HUES64 (cell line): ENCODE measurements around the gene RERE.

Source experiments
- H3K27ac ChIP-seq: 2 replicates; pipeline ENCODE4 v1.7.0; 2013; ENCODE audit warnings: low read depth, low read length, inconsistent platforms
- H3K27me3 ChIP-seq: 2 replicates; pipeline ENCODE4 v1.6.1; 2013; ENCODE audit warnings: mild to moderate bottlenecking, low read length; ENCODE audit not compliant: insufficient read depth
- H3K36me3 ChIP-seq: 2 replicates; pipeline ENCODE4 v1.6.1; 2013; ENCODE audit warnings: mild to moderate bottlenecking, low read length; ENCODE audit not compliant: insufficient read depth
- H3K4me1 ChIP-seq: 2 replicates; pipeline ENCODE4 v1.6.1; 2013; ENCODE audit warnings: mild to moderate bottlenecking, low read length, moderate library complexity; ENCODE audit not compliant: insufficient read depth
- H3K4me3 ChIP-seq: 2 replicates; pipeline ENCODE4 v1.5.1; 2013; ENCODE audit warnings: mild to moderate bottlenecking, low read length, moderate library complexity
- H3K9ac ChIP-seq: 2 replicates; pipeline ENCODE4 v1.6.1; 2013; ENCODE audit warnings: mild to moderate bottlenecking, low read depth, low read length
- H3K9me3 ChIP-seq: 2 replicates; pipeline ENCODE4 v1.6.1; 2013; ENCODE audit warnings: low read depth, low read length; ENCODE audit not compliant: insufficient read depth
- WGBS: fragments of 150-250, 120-280 bp; methylation state at CpG from one replicate; pipeline ENCODE4 v1.1.7; 2013; ENCODE audit warnings: missing lambda C conversion rate; 5-methylcytosine and 5-hydroxymethylcytosine counted together

The RERE gene

GRCh38 chr1:8465013-8465412 is 352.4 kb downstream of the RERE start:
- peaks cover 9% of the 10 kb centered on the region for H3K36me3 ChIP-seq
- no peak overlapping the region for H3K4me3 ChIP-seq
- peak overlapping the region; percentile 31 for H3K27ac ChIP-seq
- H3K9me3 ChIP-seq, result no peaks in the 10 kb centered on the region
- no peak overlapping the region for H3K9ac ChIP-seq
- no peaks in the 10 kb centered on the region for H3K27me3 ChIP-seq
- 87% methylated on average over 5 of the region's 5 CpGs for WGBS
- H3K4me1 ChIP-seq, result peaks cover 64% of the 10 kb centered on the region

- Histone ChIP-seq H3K36me3 (peaks cover 9% of the 10 kb centered on the region), H3K4me1 (peaks cover 64% of the 10 kb centered on the region)
These were observed 353.1 kb downstream of the RERE start for GRCh38 chr1:8464377-8464776.

GRCh38 chr1:8463144-8463927 is 354.1 kb downstream of the RERE start:
- Histone ChIP-seq H3K9me3 (no peaks in the 10 kb centered on the region), H3K27ac (peak overlapping the region; percentile 80), H3K27me3 (no peaks in the 10 kb centered on the region), H3K4me1 (peaks cover 75% of the 10 kb centered on the region), H3K9ac (0 out of 2 replicates have a peak overlapping the region, but pooled peaks have one; percentile 33), H3K36me3 (peaks cover 9% of the 10 kb centered on the region), H3K4me3 (no peak overlapping the region)
- 55% methylated on average over 8 of the region's 8 CpGs for WGBS

More at GRCh38 chr1:8464377-8464776, 353.1 kb downstream of the RERE start:
- no peak overlapping the region for H3K4me3 ChIP-seq
- 89% methylated on average over 4 of the region's 4 CpGs for WGBS
- peak overlapping the region; percentile 80 for H3K27ac ChIP-seq
- no peaks in the 10 kb centered on the region for H3K9me3 ChIP-seq
- H3K9ac ChIP-seq, result no peak overlapping the region; the same call in 1 of the 2 replicates
- no peaks in the 10 kb centered on the region for H3K27me3 ChIP-seq

DNA sequence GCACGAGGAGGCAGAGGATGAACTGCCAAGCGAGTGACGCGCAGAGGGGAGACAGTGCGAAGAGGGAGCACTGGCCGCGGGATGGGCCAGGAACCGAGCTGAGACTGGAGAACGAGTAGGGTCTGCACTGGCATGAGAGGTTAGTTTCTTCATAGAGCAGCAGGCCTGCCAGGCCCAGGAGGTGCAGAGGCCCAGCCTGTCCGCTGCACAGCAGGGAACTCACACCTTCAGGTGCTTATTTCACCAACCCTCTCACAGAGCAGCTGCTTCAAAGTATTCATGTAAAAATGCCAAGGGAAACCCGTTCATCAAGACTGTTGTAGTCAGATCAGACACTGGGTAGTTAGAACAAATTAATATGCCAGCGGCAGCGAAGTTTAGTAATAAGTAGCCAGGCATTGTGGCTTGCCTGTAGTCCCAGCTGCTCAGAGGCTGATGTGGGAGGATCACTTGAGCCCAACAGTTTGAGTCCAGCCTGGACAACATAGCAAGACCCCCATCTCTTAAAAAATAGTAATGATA is 355.0 kb downstream of the RERE start:
- Histone ChIP-seq H3K27me3 (no peaks in the 10 kb centered on the region), H3K9me3 (no peaks in the 10 kb centered on the region), H3K4me1 (peaks cover 84% of the 10 kb centered on the region), H3K36me3 (peaks cover 9% of the 10 kb centered on the region), H3K9ac (no peak overlapping the region), H3K27ac (peak overlapping the region; percentile 53), H3K4me3 (no peak overlapping the region)
- WGBS, result 85% methylated on average over 13 of the region's 13 CpGs

DNA sequence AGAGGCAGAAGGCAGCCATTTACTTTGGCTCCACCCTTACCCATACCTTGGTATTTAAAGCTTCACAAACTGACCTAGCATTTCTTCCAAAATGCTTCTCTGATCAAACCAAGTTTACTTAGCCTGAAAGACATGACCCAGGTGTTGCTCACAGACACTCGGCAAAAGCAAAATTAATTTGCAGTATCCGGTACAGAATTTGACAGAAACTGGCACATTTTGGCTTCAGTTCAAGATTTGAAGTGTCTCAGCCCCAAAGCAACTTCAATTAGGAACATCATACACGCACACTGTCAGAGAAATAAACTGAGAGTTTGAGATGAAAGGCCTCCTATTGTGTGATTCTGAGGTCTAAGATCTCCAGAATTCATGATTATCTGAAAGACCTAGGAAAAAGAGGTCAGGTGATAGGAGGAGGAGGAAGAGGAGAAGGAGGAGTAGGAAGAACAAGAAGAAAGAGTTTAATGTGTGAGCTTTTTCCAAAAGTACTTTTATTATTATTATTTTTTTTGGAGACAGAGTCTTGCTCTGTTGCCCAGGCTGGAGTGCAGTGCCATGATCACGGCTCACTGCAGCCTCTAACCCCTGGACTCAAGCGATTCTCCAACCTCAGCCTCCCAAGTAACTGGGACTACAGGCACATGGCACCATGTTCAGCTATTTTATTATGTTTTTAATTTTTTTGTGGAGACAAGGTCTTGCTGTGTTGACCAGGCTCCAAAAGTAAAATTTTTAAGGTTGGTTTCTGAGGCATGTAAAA is 355.9 kb downstream of the RERE start:
- H3K9me3 ChIP-seq, result no peaks in the 10 kb centered on the region
- peaks cover 87% of the 10 kb centered on the region for H3K4me1 ChIP-seq
- 96% methylated on average over 5 of the region's 5 CpGs for WGBS
- no peak overlapping the region for H3K4me3 ChIP-seq
- peak overlapping the region; percentile 76; the same call in 1 of the 2 replicates for H3K27ac ChIP-seq
- no peaks in the 10 kb centered on the region for H3K27me3 ChIP-seq
- H3K36me3 ChIP-seq, result peaks cover 9% of the 10 kb centered on the region
- H3K9ac ChIP-seq, result no peak overlapping the region

DNA sequence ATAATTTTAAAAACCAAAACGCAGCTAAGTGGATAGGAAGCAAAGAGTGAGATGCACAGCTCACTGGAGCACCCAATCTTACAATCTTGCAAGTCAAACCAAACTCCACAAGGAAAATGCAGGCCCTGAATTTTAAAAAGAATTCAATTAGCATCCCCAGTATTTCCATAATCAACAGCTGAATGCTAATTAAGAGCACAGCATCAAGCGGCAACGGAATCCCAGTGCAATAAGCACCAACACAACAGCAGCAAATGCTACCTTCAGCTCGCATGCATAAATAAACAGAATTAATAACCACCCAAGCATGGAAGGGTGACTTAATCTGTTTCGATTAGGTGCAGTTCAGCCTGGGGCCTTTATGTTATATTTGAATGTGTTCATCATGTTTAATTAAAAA is 356.7 kb downstream of the RERE start:
- peak overlapping the region; percentile 18; the same call in 1 of the 2 replicates for H3K4me3 ChIP-seq
- no peaks in the 10 kb centered on the region for H3K9me3 ChIP-seq
- peaks cover 85% of the 10 kb centered on the region for H3K4me1 ChIP-seq
- peak overlapping the region; percentile 76 for H3K27ac ChIP-seq
- H3K36me3 ChIP-seq, result peaks cover 9% of the 10 kb centered on the region
- peak overlapping the region; percentile 18 for H3K9ac ChIP-seq
- H3K27me3 ChIP-seq, result no peaks in the 10 kb centered on the region
- WGBS, result 29% methylated on average over 4 of the region's 5 CpGs

- Histone ChIP-seq H3K9ac (peak overlapping the region; percentile 58), H3K27ac (peak overlapping the region; percentile 76), H3K4me3 (peak overlapping the region; percentile 18), H3K36me3 (peaks cover 6% of the 10 kb centered on the region; the same call in 1 of the 2 replicates), H3K27me3 (no peaks in the 10 kb centered on the region), H3K9me3 (no peaks in the 10 kb centered on the region), H3K4me1 (peaks cover 78% of the 10 kb centered on the region)
- 21% methylated on average over 4 of the region's 4 CpGs for WGBS
These were observed 357.3 kb downstream of the RERE start for GRCh38 chr1:8460132-8460544.

- WGBS, result 100% methylated on average over 2 of the region's 3 CpGs
- peaks cover 63% of the 10 kb centered on the region for H3K4me1 ChIP-seq
- H3K4me3 ChIP-seq, result no peak overlapping the region
- no peaks in the 10 kb centered on the region for H3K9me3 ChIP-seq
- peaks cover 10% of the 10 kb centered on the region for H3K36me3 ChIP-seq
- no peak overlapping the region for H3K9ac ChIP-seq
- peak overlapping the region; percentile 76; the same call in 1 of the 2 replicates for H3K27ac ChIP-seq
- no peaks in the 10 kb centered on the region for H3K27me3 ChIP-seq
These were observed 358.8 kb downstream of the RERE start for GRCh38 chr1:8458607-8459006.

DNA sequence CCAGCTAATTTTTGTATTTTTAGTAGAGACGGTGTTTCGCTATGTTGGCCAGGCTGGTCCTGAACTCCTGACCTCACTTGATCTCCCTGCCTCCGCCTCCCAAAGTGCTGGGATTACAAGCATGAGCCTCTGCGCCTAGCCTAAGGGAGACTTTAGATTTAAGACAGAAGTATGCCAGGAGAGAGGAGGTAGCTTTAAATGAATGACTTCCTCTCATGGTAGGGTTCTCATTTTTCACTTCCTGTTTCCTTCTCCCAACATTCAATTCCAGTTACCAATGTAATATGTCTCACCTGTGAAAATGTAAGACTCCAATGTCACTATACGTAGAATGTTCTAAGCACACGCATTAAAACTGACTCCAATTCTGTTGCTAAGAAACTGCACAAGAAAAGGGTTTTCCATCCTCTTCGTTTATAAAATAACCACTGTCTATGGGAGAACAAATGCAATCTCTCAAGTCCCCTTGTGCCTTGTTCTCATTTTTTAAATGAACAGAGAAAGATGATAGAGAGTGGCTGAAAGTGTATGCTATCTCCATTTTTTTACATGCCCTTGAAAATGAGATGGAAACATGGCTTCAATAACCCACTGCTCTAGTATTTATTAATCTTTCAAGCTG is 359.6 kb downstream of the RERE start:
- no peak overlapping the region for H3K9ac ChIP-seq
- H3K27me3 ChIP-seq, result no peaks in the 10 kb centered on the region
- 89% methylated on average over 7 of the region's 7 CpGs for WGBS
- H3K9me3 ChIP-seq, result no peaks in the 10 kb centered on the region
- H3K27ac ChIP-seq, result peak overlapping the region; percentile 32; the same call in 1 of the 2 replicates
- peaks cover 11% of the 10 kb centered on the region for H3K36me3 ChIP-seq
- H3K4me1 ChIP-seq, result peaks cover 56% of the 10 kb centered on the region
- H3K4me3 ChIP-seq, result no peak overlapping the region

GRCh38 chr1:8456991-8457390 is 360.4 kb downstream of the RERE start:
- no peak overlapping the region for H3K9ac ChIP-seq
- peaks cover 55% of the 10 kb centered on the region for H3K4me1 ChIP-seq
- H3K36me3 ChIP-seq, result peaks cover 10% of the 10 kb centered on the region
- 83% methylated on average over 1 of the region's 1 CpG for WGBS
- H3K4me3 ChIP-seq, result no peak overlapping the region
- H3K27ac ChIP-seq, result no peak overlapping the region
- no peaks in the 10 kb centered on the region for H3K27me3 ChIP-seq
- no peaks in the 10 kb centered on the region for H3K9me3 ChIP-seq
